ENCODE data around the gene PRKCH. TPM values are rescaled to one million over a fixed set of nuclear protein-coding genes. Genes with fewer than 3 reads are reported as not detected.
A peak's percentile ranks its signal among the peaks of the same experiment; 100 is the strongest.

PRKCH gene
- total RNA-seq, 6 experiments from 2014 or later = 5.0 to 12.1 (median 8.8) TPM

- H3K36me3 ChIP-seq = no peaks in the 10 kb centered on the region
- WGBS (ENCODE audit: insufficient coverage, low coverage, low lambda C conversion rate, missing lambda C conversion rate) = 44% methylated on average over 1 of the region's 2 CpGs
- DNase-seq = no peak
- H3K27me3 ChIP-seq = no peaks in the 10 kb centered on the region
- TF ChIP-seq CTCF (IDR thresholded peaks at IDR 0.05) = no peak
- no peak for TF ChIP-seq POLR2A (IDR thresholded peaks at IDR 0.05)
- H3K9me3 ChIP-seq = no peaks in the 10 kb centered on the region
- no peak overlapping the region for H3K27ac ChIP-seq
- peaks cover 0 to 12% (median 2%) of the 10 kb centered on the region in 4 donors for H3K4me1 ChIP-seq
- intact Hi-C loops (cut with DNase I) = no loop called here
- H3K4me3 ChIP-seq = no peak overlapping the region
- peak in 3 of 4 donors; percentile 21 to 40 (median 33) for ATAC-seq
These were observed 270.5 kb downstream of the PRKCH start for GRCh38 chr14:61591862-61592261.

DNA sequence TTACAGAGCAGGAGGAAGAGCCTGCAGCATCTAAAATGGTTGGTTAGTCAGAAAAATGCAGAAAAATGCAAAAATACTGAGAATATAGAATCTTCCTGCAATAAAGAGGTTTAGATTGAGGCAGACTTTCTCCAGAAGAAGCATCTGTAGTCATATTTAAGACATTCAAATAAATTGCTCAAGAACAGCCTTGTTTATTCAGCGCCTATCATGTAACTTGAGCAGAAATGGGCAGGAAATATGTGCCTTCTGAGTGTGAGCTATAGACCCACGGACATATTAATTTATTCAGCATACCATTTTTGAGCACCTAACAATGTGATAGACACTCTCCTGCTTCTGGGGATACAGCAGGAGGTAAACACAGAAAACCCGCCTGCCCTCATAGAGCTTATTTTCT is 272.0 kb downstream of the PRKCH start:
- no peak for ATAC-seq

DNA sequence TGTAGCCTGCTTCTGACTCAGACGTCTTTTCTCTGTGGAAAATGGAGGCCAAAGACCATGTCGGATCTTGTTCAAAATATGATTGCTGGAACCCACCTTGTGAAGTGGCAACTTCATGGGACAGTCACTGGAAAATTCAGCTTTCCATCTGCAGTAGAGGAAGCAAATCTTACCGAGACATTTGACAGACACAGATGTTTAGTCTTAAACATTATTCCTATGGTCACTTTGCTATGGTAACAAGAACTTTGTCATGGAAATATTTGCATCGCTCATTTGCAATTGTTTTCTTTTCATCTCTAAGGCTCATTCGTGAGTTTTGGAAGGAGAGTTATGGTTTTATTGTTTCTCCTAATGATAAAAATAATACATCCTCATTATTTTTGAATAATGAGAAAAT is 275.6 kb downstream of the PRKCH start:
- H3K4me3 ChIP-seq = no peak overlapping the region
- no peaks in the 10 kb centered on the region for H3K27me3 ChIP-seq
- DNase-seq = no peak
- no peaks in the 10 kb centered on the region for H3K36me3 ChIP-seq
- H3K9me3 ChIP-seq = no peaks in the 10 kb centered on the region
- no peak for ATAC-seq
- no peaks in the 10 kb centered on the region for H3K4me1 ChIP-seq
- intact Hi-C loops (cut with DNase I) = no loop called here
- no peak overlapping the region for H3K27ac ChIP-seq
- TF ChIP-seq CTCF (IDR thresholded peaks at IDR 0.05) = no peak
- no peak for TF ChIP-seq POLR2A (IDR thresholded peaks at IDR 0.05)
- 53% methylated on average over 4 of the region's 5 CpGs for WGBS (ENCODE audit: insufficient coverage, low coverage, low lambda C conversion rate, missing lambda C conversion rate)

More for the DNA sequence above, 272.0 kb downstream of the PRKCH start:
- no peaks in the 10 kb centered on the region for H3K27me3 ChIP-seq
- 79% methylated on average over 3 of the region's 3 CpGs for WGBS (ENCODE audit: insufficient coverage, low coverage, low lambda C conversion rate, missing lambda C conversion rate)
- intact Hi-C loops (cut with DNase I) = no loop called here
- H3K9me3 ChIP-seq = no peaks in the 10 kb centered on the region
- no peak for DNase-seq
- TF ChIP-seq CTCF (IDR thresholded peaks at IDR 0.05) (no peak), POLR2A (IDR thresholded peaks at IDR 0.05) (no peak)
- peaks cover 0 to 7% (median under 1%) of the 10 kb centered on the region in 4 donors for H3K4me1 ChIP-seq
- H3K36me3 ChIP-seq = no peaks in the 10 kb centered on the region
- no peak overlapping the region for H3K4me3 ChIP-seq
- no peak overlapping the region for H3K27ac ChIP-seq

- no peaks in the 10 kb centered on the region for H3K9me3 ChIP-seq
- H3K4me3 ChIP-seq = no peak overlapping the region
- intact Hi-C loops (cut with DNase I) = no loop called here
- TF ChIP-seq CTCF (IDR thresholded peaks at IDR 0.05) (no peak), POLR2A (IDR thresholded peaks at IDR 0.05) (no peak)
- peak overlapping the region in 1 of 3 donors; percentile 4 for H3K27ac ChIP-seq
- H3K4me1 ChIP-seq = peaks cover 0 to 8% (median 0%) of the 10 kb centered on the region in 4 donors
- H3K36me3 ChIP-seq = no peaks in the 10 kb centered on the region
- H3K27me3 ChIP-seq = no peaks in the 10 kb centered on the region
- ATAC-seq (peak; percentile 40 to 71 (median 59)), DNase-seq (no peak)
- 27% methylated on average over 1 of the region's 1 CpG for WGBS (ENCODE audit: insufficient coverage, low coverage, low lambda C conversion rate, missing lambda C conversion rate)
These were observed 277.6 kb downstream of the PRKCH start for GRCh38 chr14:61598980-61599379.

GRCh38 chr14:61599942-61600341 is 278.6 kb downstream of the PRKCH start:
- H3K36me3 ChIP-seq = no peaks in the 10 kb centered on the region
- ATAC-seq (peak in 1 of 4 donors; percentile 39), DNase-seq (no peak)
- H3K9me3 ChIP-seq = no peaks in the 10 kb centered on the region
- H3K4me1 ChIP-seq = peaks cover 0 to 17% (median 0%) of the 10 kb centered on the region in 4 donors
- TF ChIP-seq CTCF (IDR thresholded peaks at IDR 0.05) (no peak), POLR2A (IDR thresholded peaks at IDR 0.05) (no peak)
- no peak overlapping the region for H3K4me3 ChIP-seq
- WGBS (ENCODE audit: insufficient coverage, low coverage, low lambda C conversion rate, missing lambda C conversion rate) = 93% methylated on average over 1 of the region's 1 CpG
- intact Hi-C loops (cut with DNase I) = no loop called here
- no peak overlapping the region for H3K27ac ChIP-seq
- H3K27me3 ChIP-seq = no peaks in the 10 kb centered on the region
